Memory B cell (primary cell): ENCODE measurements around the gene FGF12.

Experiments
- ATAC-seq: fragments of 150-1000 bp; cut with Tn5 transposase; 2 replicates; pipeline ENCODE4 v1.10.0; 2021; ENCODE audit warnings: low read depth, mild to moderate bottlenecking, moderate library complexity
- DNase-seq, 2 donors: peaks; one replicate each; pipeline ENCODE4 v3.0.0; 2022; ENCODE audit warnings: low spot score in 2 of 2
- H3K27ac Mint-ChIP-seq: one replicate; pipeline ENCODE4 v1.8.0; 2022; ENCODE audit warnings: mild to moderate bottlenecking, moderate library complexity, mixed read lengths
- H3K27me3 Mint-ChIP-seq: one replicate; pipeline ENCODE4 v1.8.0; 2022; ENCODE audit warnings: mixed read lengths
- H3K36me3 Mint-ChIP-seq: one replicate; pipeline ENCODE4 v1.8.0; 2022; ENCODE audit warnings: mild to moderate bottlenecking, mixed read lengths
- H3K4me1 Mint-ChIP-seq: one replicate; pipeline ENCODE4 v1.8.0; 2022; ENCODE audit warnings: mixed read lengths
- H3K4me3 Mint-ChIP-seq: one replicate; pipeline ENCODE4 v1.8.0; 2022; ENCODE audit warnings: mild to moderate bottlenecking, moderate library complexity, mixed read lengths
- H3K9me3 Mint-ChIP-seq: one replicate; pipeline ENCODE4 v1.8.0; 2022; ENCODE audit warnings: mixed read lengths

FGF12 gene

GRCh38 chr3:192273001-192273696 is 454.2 kb downstream of the FGF12 start:
- H3K4me1 Mint-ChIP-seq: no peaks in the 10 kb centered on the region
- no peak overlapping the region for H3K27ac Mint-ChIP-seq
- DNase-seq (no peak), ATAC-seq (no peak)
- no peaks in the 10 kb centered on the region for H3K36me3 Mint-ChIP-seq
- no peaks in the 10 kb centered on the region for H3K9me3 Mint-ChIP-seq
- no peak overlapping the region for H3K4me3 Mint-ChIP-seq
- H3K27me3 Mint-ChIP-seq: no peaks in the 10 kb centered on the region

- Mint-ChIP-seq H3K4me1 (no peaks in the 10 kb centered on the region), H3K9me3 (no peaks in the 10 kb centered on the region), H3K27ac (no peak overlapping the region), H3K27me3 (no peaks in the 10 kb centered on the region), H3K4me3 (no peak overlapping the region), H3K36me3 (no peaks in the 10 kb centered on the region)
- DNase-seq (no peak), ATAC-seq (no peak)
Observed at GRCh38 chr3:192262001-192262400, 465.3 kb downstream of the FGF12 start.

GRCh38 chr3:192261135-192261534 is 466.2 kb downstream of the FGF12 start:
- no peaks in the 10 kb centered on the region for H3K36me3 Mint-ChIP-seq
- DNase-seq (no peak), ATAC-seq (no peak)
- no peaks in the 10 kb centered on the region for H3K4me1 Mint-ChIP-seq
- no peaks in the 10 kb centered on the region for H3K9me3 Mint-ChIP-seq
- H3K27me3 Mint-ChIP-seq: no peaks in the 10 kb centered on the region
- H3K4me3 Mint-ChIP-seq: no peak overlapping the region
- H3K27ac Mint-ChIP-seq: no peak overlapping the region

- Mint-ChIP-seq H3K36me3 (no peaks in the 10 kb centered on the region), H3K9me3 (no peaks in the 10 kb centered on the region), H3K27ac (no peak overlapping the region), H3K4me1 (no peaks in the 10 kb centered on the region), H3K27me3 (no peaks in the 10 kb centered on the region), H3K4me3 (no peak overlapping the region)
- DNase-seq: no peak
- no peak for ATAC-seq
Observed at GRCh38 chr3:192260116-192261010, 467.0 kb downstream of the FGF12 start.

GRCh38 chr3:192259661-192260060 is 467.7 kb downstream of the FGF12 start:
- H3K4me3 Mint-ChIP-seq: no peak overlapping the region
- H3K36me3 Mint-ChIP-seq: no peaks in the 10 kb centered on the region
- DNase-seq: no peak
- H3K4me1 Mint-ChIP-seq: no peaks in the 10 kb centered on the region
- H3K27ac Mint-ChIP-seq: no peak overlapping the region
- ATAC-seq: no peak
- no peaks in the 10 kb centered on the region for H3K27me3 Mint-ChIP-seq
- no peaks in the 10 kb centered on the region for H3K9me3 Mint-ChIP-seq

- DNase-seq (no peak), ATAC-seq (no peak)
- no peak overlapping the region for H3K27ac Mint-ChIP-seq
- no peaks in the 10 kb centered on the region for H3K9me3 Mint-ChIP-seq
- H3K36me3 Mint-ChIP-seq: no peaks in the 10 kb centered on the region
- H3K4me1 Mint-ChIP-seq: no peaks in the 10 kb centered on the region
- H3K27me3 Mint-ChIP-seq: no peaks in the 10 kb centered on the region
- H3K4me3 Mint-ChIP-seq: no peak overlapping the region
Observed at GRCh38 chr3:192258721-192259120, 468.6 kb downstream of the FGF12 start.

GRCh38 chr3:192255839-192256238 is 471.5 kb downstream of the FGF12 start:
- Mint-ChIP-seq H3K27me3 (no peaks in the 10 kb centered on the region), H3K36me3 (no peaks in the 10 kb centered on the region)
- ATAC-seq: no peak

GRCh38 chr3:192253138-192253887 is 474.0 kb downstream of the FGF12 start:
- Mint-ChIP-seq H3K4me3 (no peak overlapping the region), H3K36me3 (no peaks in the 10 kb centered on the region), H3K4me1 (no peaks in the 10 kb centered on the region), H3K27ac (no peak overlapping the region), H3K9me3 (no peaks in the 10 kb centered on the region), H3K27me3 (no peaks in the 10 kb centered on the region)
- DNase-seq: no peak
- no peak for ATAC-seq

More at GRCh38 chr3:192255839-192256238, 471.5 kb downstream of the FGF12 start:
- Mint-ChIP-seq H3K4me1 (no peaks in the 10 kb centered on the region), H3K4me3 (no peak overlapping the region), H3K27ac (no peak overlapping the region), H3K9me3 (no peaks in the 10 kb centered on the region)
- no peak for DNase-seq

- H3K27me3 Mint-ChIP-seq: no peaks in the 10 kb centered on the region
- no peak overlapping the region for H3K4me3 Mint-ChIP-seq
- no peak for ATAC-seq
- no peaks in the 10 kb centered on the region for H3K36me3 Mint-ChIP-seq
- H3K27ac Mint-ChIP-seq: no peak overlapping the region
- DNase-seq: no peak
- no peaks in the 10 kb centered on the region for H3K4me1 Mint-ChIP-seq
- no peaks in the 10 kb centered on the region for H3K9me3 Mint-ChIP-seq
Observed at GRCh38 chr3:192249516-192249915, 477.8 kb downstream of the FGF12 start.

- Mint-ChIP-seq H3K27me3 (no peaks in the 10 kb centered on the region), H3K36me3 (no peaks in the 10 kb centered on the region), H3K9me3 (no peaks in the 10 kb centered on the region), H3K4me1 (no peaks in the 10 kb centered on the region), H3K4me3 (no peak overlapping the region), H3K27ac (no peak overlapping the region)
- DNase-seq (no peak), ATAC-seq (no peak)
Observed at GRCh38 chr3:192246847-192247559, 480.3 kb downstream of the FGF12 start.

GRCh38 chr3:192244591-192244990 is 482.8 kb downstream of the FGF12 start:
- ATAC-seq: no peak

GRCh38 chr3:192239956-192240355 is 487.4 kb downstream of the FGF12 start:
- Mint-ChIP-seq H3K4me1 (no peaks in the 10 kb centered on the region), H3K27me3 (peaks cover 7% of the 10 kb centered on the region), H3K4me3 (no peak overlapping the region), H3K36me3 (no peaks in the 10 kb centered on the region), H3K9me3 (no peaks in the 10 kb centered on the region), H3K27ac (no peak overlapping the region)
- ATAC-seq (no peak), DNase-seq (no peak)

More at GRCh38 chr3:192244591-192244990, 482.8 kb downstream of the FGF12 start:
- Mint-ChIP-seq H3K4me1 (no peaks in the 10 kb centered on the region), H3K27me3 (no peaks in the 10 kb centered on the region), H3K27ac (no peak overlapping the region), H3K36me3 (no peaks in the 10 kb centered on the region), H3K9me3 (no peaks in the 10 kb centered on the region), H3K4me3 (no peak overlapping the region)
- no peak for DNase-seq

GRCh38 chr3:192237992-192238608 is 489.2 kb downstream of the FGF12 start:
- H3K4me1 Mint-ChIP-seq: no peaks in the 10 kb centered on the region
- DNase-seq: no peak
- peaks cover 7% of the 10 kb centered on the region for H3K27me3 Mint-ChIP-seq
- ATAC-seq: no peak
- no peak overlapping the region for H3K4me3 Mint-ChIP-seq
- H3K9me3 Mint-ChIP-seq: no peaks in the 10 kb centered on the region
- H3K36me3 Mint-ChIP-seq: no peaks in the 10 kb centered on the region
- H3K27ac Mint-ChIP-seq: no peak overlapping the region
